NT2/D1 (cell line): ENCODE data around the gene ASXL1.

Source experiments
- DNase-seq: peaks from one replicate; pipeline ENCODE4 v3.0.0-alpha.2; 2011; ENCODE audit warnings: low read depth, low spot score
- H3K27me3 ChIP-seq: 2 replicates; pipeline ENCODE4 v1.6.0; 2011; ENCODE audit warnings: mild to moderate bottlenecking; ENCODE audit not compliant: insufficient read length, insufficient read depth
- H3K36me3 ChIP-seq: 2 replicates; pipeline ENCODE4 v1.6.1; 2011; ENCODE audit warnings: mild to moderate bottlenecking, low read length, mixed read lengths; ENCODE audit not compliant: insufficient read depth, insufficient read length
- H3K4me1 ChIP-seq: 2 replicates; pipeline ENCODE4 v1.5.1; 2011; ENCODE audit not compliant: insufficient read depth, insufficient read length
- H3K4me3 ChIP-seq: 2 replicates; pipeline ENCODE4 v1.5.1; 2011; ENCODE audit warnings: low read depth; ENCODE audit not compliant: insufficient read length
- H3K9ac ChIP-seq: 2 replicates; pipeline ENCODE4 v1.6.0; 2011; ENCODE audit warnings: low read depth; ENCODE audit not compliant: insufficient read length
- H3K9me3 ChIP-seq: 2 replicates; pipeline ENCODE4 v1.5.1; 2011; ENCODE audit warnings: mild to moderate bottlenecking, low read length; ENCODE audit not compliant: insufficient read depth
- SUZ12 ChIP-seq: IDR thresholded peaks from 2 replicates; pipeline ENCODE4 v1.6.1; 2011; ENCODE audit not compliant: insufficient read length, insufficient read depth; ENCODE audit errors: extremely low read depth
- YY1 ChIP-seq: IDR thresholded peaks from 2 replicates; pipeline ENCODE4 v1.6.1; 2011; ENCODE audit not compliant: insufficient read length, insufficient read depth
- ZNF274 ChIP-seq: IDR thresholded peaks from 2 replicates; pipeline ENCODE4 v1.6.1; 2011; ENCODE audit warnings: mild to moderate bottlenecking, low read depth, low read length

The ASXL1 gene

GRCh38 chr20:32431457-32431856 lies 73.3 kb downstream of the ASXL1 start:
- TF ChIP-seq SUZ12 (no peak), YY1 (no peak), ZNF274 (no peak)

GRCh38 chr20:32432277-32432676 lies 74.1 kb downstream of the ASXL1 start:
- H3K4me3 ChIP-seq, result no peak overlapping the region
- DNase-seq, result no peak
- no peaks in the 10 kb centered on the region for H3K9me3 ChIP-seq
- peaks cover 97% of the 10 kb centered on the region for H3K36me3 ChIP-seq
- TF ChIP-seq YY1, result no peak
- no peak for TF ChIP-seq ZNF274
- TF ChIP-seq SUZ12, result no peak
- no peaks in the 10 kb centered on the region for H3K27me3 ChIP-seq
- no peaks in the 10 kb centered on the region for H3K4me1 ChIP-seq
- H3K9ac ChIP-seq, result no peak overlapping the region

More at GRCh38 chr20:32431457-32431856, 73.3 kb downstream of the ASXL1 start:
- Histone ChIP-seq H3K36me3 (peaks cover 89% of the 10 kb centered on the region), H3K4me1 (no peaks in the 10 kb centered on the region), H3K4me3 (no peak overlapping the region), H3K27me3 (no peaks in the 10 kb centered on the region), H3K9ac (no peak overlapping the region), H3K9me3 (no peaks in the 10 kb centered on the region)
- no peak for DNase-seq

GRCh38 chr20:32433311-32434021 lies 75.3 kb downstream of the ASXL1 start:
- TF ChIP-seq SUZ12, result no peak
- no peak for TF ChIP-seq YY1
- TF ChIP-seq ZNF274, result no peak
- Histone ChIP-seq H3K4me1 (no peaks in the 10 kb centered on the region), H3K9ac (no peak overlapping the region), H3K9me3 (no peaks in the 10 kb centered on the region), H3K4me3 (no peak overlapping the region), H3K36me3 (peaks cover 99% of the 10 kb centered on the region), H3K27me3 (no peaks in the 10 kb centered on the region)
- DNase-seq, result no peak

GRCh38 chr20:32434434-32434833 lies 76.3 kb downstream of the ASXL1 start:
- Histone ChIP-seq H3K27me3 (no peaks in the 10 kb centered on the region), H3K9me3 (no peaks in the 10 kb centered on the region), H3K4me1 (no peaks in the 10 kb centered on the region), H3K36me3 (peaks cover 98% of the 10 kb centered on the region), H3K9ac (no peak overlapping the region), H3K4me3 (no peak overlapping the region)
- no peak for DNase-seq
- TF ChIP-seq ZNF274, result no peak
- no peak for TF ChIP-seq SUZ12
- TF ChIP-seq YY1, result no peak

GRCh38 chr20:32435449-32436107 lies 77.4 kb downstream of the ASXL1 start:
- no peak for DNase-seq
- H3K4me1 ChIP-seq, result no peaks in the 10 kb centered on the region

GRCh38 chr20:32436142-32436861 lies 78.2 kb downstream of the ASXL1 start:
- peaks cover 82% of the 10 kb centered on the region for H3K36me3 ChIP-seq
- no peak overlapping the region for H3K4me3 ChIP-seq
- H3K27me3 ChIP-seq, result no peaks in the 10 kb centered on the region
- H3K9me3 ChIP-seq, result no peaks in the 10 kb centered on the region
- no peaks in the 10 kb centered on the region for H3K4me1 ChIP-seq
- no peak for TF ChIP-seq SUZ12
- TF ChIP-seq ZNF274, result no peak
- no peak overlapping the region for H3K9ac ChIP-seq
- DNase-seq, result no peak

More at GRCh38 chr20:32435449-32436107, 77.4 kb downstream of the ASXL1 start:
- H3K4me3 ChIP-seq, result no peak overlapping the region
- peaks cover 90% of the 10 kb centered on the region for H3K36me3 ChIP-seq
- H3K9me3 ChIP-seq, result no peaks in the 10 kb centered on the region
- no peak overlapping the region for H3K9ac ChIP-seq
- H3K27me3 ChIP-seq, result no peaks in the 10 kb centered on the region
- TF ChIP-seq ZNF274 (no peak), YY1 (no peak), SUZ12 (no peak)

- no peaks in the 10 kb centered on the region for H3K4me1 ChIP-seq
- peaks cover 76% of the 10 kb centered on the region for H3K36me3 ChIP-seq
- DNase-seq, result no peak
Measured at GRCh38 chr20:32436968-32437367, 78.8 kb downstream of the ASXL1 start.

More at GRCh38 chr20:32436968-32437367, 78.8 kb downstream of the ASXL1 start:
- no peaks in the 10 kb centered on the region for H3K27me3 ChIP-seq
- H3K9ac ChIP-seq, result no peak overlapping the region
- TF ChIP-seq SUZ12 (no peak), ZNF274 (no peak)
- no peak overlapping the region for H3K4me3 ChIP-seq
- H3K9me3 ChIP-seq, result no peaks in the 10 kb centered on the region
